SW 1271 (cell line): ENCODE data around the gene KRT5.
"Not testable (repeated sequence)": the region's sequence is repeated elsewhere in the genome, so short reads cannot be mapped to it uniquely, and the experiment has no call there.

Source experiments
- DNase-seq, 2 experiments: peaks; one replicate each; lab custom pipeline; 2025; lab: John Stamatoyannopoulos, UW

The KRT5 gene

DNA sequence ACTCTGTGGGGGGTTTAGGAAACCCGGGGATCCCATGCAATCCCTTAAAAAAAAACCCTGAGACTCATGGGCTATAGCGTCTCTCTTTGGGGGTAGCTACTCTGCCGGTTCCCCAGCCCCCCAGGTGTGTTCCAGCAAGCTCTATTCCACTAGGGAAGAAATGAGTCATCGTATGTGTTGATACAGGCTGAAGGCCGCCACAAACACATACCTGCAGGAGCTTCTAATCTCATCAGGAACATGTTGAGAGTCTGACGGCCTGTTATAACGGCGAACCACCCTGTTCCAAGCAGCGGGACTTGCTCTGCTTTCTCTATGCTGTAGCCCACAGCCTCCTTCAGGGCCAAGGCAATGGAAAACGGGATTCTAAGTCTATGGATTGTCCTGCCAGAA is 977 bp upstream of the KRT5 start:
- no peak for DNase-seq

DNA sequence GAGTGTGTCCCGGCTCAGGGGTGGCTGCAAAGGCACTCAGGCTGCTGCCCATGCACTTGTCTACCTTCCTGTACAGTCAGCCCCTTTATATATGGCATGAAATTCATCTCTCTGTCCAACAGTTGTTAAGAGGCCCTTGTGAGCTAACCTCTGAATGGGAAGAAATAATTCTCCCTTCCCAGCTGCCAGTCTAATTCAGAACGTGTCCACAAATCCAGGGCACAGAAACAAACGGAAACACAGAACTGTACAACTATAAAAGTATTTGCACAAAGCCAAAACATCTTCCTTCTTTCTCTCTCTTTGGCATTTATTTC is 849 bp downstream of the KRT5 start:
- DNase-seq = no peak

DNA sequence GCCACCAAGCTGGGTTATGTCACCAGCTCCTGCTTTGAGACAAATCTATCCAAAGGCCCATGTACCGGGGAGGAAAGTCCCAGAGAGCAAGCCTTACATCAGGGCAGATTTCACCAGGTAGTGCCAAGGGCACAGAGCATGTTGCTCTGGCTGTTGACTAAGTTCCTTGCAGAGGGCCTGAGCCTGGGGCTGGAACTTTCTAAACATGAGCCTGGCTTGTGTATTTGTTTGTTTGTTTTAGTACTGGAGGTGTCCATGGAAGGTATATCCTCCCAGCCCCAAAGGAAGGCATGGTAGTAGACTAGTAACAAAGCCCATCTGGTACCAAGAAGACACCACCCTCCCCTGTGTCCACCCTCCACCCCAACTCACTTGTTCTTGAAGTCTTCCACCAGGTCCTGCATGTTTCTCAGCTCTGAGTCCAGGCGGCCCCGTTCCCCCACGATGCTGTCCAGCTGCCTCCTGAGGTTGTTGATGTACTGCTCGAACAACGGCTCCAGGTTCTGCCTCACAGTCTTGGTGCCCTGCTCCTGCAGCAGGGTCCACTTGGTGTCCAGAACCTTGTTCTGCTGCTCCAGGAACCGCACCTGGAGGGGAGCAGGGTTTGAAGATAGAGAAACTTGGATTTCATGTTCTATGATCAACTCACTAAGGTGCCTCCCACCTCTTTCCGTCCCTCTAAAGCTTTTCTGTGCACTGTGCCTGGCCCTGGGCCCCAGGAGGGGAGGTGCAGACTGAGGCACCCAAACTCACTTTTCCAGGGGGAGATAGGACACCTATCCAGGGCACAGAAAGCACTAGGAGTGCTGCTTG is 1.4 kb downstream of the KRT5 start:
- DNase-seq = no peak

DNA sequence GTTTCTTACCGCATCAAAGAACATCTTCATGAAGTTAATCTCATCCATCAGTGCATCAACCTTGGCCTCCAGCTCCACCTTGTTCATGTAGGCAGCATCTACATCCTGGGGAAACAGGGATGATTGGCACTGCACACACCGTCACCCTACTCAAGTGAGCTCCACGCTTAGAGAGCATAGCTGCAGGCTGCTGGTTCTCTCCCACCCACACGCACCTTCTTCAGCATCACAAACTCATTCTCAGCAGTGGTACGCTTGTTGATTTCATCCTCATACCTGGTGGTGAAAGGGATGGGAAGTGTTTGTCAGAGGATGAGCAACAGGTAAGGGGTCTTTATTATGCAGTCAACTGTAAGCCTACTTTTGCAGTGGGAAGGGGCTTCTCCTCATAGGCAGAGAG is 2.3 kb downstream of the KRT5 start:
- DNase-seq = no peak

DNA sequence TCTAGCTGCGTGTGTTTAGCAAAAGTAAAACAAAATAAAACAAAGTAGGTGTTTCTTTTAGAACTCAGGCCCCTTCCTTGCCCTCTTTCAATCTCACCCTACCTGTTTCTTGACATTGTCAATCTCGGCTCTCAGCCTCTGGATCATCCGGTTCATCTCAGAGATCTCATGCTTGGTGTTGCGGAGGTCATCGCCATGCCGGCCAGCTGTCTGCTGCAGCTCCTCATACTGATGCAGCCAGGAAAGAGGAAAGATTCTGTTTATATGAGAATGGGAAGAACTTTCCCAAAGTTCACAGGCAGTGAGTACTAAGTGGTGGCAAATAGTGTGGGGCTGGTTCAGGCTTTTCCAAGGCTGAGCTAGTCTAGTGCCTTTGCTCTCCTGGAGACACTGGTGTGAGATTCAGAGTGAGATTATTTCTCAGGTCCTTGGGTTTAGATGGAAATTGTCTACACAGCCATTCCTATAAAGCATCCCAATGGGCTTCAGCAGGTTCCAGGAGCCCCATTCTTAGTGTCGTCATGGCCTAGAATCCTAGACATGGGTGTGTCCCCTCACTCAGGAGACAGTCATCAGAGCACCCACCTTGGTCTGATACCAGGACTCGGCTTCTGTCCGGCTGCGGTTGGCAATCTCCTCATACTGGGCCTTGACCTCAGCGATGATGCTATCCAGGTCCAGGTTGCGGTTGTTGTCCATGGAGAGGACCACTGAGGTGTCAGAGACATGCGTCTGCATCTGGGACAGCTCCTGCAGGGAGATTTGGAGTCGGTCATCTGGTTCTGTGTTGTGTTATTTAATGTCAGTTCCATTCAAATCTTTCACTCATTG is 3.0 kb downstream of the KRT5 start:
- DNase-seq = no peak

DNA sequence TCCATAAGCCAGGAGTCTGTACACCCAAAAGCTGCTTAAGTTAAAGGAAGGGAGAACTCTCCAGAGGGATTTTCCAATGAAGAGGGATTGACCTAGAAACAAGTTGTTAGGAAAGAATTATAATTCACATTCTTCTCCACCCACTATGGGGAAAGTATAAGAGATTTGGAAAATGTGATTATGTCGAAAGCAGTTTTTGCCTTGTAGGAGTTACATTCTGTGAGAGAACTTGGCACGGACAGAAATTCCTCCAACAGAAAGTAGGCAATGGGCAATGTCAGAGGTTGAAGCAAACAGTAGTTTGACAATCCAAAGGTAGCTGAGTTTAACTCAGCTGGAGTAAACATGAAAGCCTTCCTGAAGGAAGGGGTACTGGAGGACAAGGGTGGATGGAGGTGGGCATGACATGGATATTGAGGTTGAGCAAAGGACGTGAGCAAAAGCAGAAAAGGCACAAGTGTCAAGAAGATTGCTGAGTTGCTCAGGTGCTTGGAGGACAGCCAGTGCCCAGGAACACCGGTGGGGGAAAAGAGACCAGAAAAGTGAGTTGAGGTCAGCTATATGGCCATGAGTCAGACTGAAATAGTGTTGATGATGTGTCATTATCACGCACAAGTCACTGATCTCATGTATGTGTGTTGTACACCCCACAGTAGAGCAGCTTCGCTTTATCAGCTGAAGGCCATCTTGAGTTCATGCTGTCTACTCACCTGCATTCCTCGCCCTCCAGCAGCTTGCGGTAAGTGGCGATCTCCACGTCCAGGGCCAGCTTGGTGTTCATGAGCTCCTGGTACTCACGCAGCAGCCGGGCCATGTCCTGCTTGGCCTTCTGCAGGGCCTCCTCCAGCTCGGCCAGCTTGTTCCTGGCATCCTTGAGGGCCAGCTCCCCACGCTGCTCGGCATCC is 4.0 kb downstream of the KRT5 start:
- no peak for DNase-seq

DNA sequence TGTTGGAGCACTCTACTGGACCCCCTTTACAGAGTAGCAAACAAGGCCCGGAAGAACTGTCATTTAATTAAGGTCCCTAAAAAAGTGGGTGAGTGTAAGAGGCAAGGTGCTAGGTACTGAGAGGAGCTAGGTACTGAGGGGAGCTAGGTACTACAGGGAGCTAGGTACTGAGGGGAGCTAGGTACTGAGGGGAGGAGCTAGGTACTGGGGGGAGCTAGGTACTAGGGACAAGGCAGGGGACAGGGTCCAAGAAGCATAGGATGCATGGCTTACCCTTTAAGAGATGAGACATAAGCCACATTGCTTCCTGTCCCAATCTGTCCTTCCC is 4.9 kb downstream of the KRT5 start:
- DNase-seq = no peak

DNA sequence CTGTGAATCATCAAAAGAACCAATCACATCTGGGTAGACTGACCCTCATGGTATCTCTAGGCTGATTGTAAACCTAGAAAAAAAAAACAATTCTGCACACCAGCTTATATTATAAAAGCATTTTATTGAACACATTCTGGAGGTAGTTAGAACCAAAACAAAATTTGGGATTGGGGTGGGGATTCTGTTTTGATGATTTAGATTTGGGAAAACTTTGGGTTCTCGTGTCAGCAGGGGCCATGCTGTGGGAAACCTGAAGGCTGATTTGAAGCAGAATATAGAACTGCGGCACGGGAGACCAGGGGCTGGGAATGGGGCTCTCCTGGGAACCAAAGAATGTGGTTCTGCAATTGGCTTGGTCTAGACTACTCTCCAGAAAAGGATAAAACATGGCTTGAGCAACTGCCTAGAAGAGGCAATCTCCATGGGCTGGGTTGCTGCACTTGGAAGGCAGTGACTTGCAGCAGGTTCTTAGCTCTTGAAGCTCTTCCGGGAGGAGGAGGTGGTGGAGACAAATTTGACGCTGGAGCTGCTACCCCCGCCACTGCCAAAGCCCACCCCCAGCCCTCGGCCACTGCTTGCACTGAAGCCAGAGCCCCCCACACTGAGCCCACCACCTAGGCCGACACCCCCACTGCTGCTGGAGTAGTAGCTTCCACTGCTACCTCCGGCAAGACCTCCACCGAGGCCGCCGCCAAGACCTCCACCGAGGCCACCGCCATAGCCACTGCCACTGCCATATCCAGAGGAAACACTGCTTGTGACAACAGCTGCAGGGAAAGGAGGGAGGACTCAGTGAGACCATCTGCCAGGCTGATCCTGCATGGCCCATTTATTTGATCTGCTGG is 5.5 kb downstream of the KRT5 start:
- no peak for DNase-seq

DNA sequence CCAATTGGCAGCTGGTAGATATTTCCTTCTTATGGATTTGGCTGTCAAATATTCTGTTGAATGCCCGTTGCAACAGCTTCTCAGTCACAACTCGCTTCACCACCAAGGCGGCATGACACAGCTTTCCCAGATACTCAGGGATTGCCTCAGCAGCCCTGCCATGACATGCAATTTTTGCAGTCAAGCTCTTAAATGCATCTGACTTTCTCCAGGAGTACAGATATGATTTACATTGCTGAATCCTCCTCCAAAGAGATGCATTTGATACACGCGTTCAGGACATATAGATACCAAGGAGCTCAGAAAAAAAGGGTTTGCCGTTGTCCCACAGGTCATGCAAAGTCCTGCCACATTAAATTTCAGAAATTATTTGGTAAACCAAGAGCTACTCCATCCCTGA is 6.5 kb downstream of the KRT5 start:
- DNase-seq = no peak

DNA sequence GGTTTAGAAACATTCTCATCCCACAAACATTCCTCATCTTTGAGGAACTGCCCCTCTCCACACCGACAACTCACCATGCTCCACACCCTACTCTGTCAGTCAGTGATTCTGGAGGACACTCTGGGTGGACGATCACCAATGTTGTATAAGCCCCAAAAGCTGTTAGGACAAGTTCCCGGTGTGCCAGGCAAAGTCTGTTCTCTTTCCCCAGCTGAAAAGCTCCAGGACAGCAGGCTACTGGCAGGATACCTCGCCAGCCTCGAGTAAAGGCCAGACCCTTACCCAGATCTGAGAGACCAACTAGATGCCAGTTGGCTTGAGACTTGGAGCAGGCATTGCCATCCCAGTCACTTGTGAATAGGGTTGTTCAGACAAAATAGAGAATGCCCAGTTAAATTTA is 12.0 kb downstream of the KRT5 start:
- no peak for DNase-seq

DNA sequence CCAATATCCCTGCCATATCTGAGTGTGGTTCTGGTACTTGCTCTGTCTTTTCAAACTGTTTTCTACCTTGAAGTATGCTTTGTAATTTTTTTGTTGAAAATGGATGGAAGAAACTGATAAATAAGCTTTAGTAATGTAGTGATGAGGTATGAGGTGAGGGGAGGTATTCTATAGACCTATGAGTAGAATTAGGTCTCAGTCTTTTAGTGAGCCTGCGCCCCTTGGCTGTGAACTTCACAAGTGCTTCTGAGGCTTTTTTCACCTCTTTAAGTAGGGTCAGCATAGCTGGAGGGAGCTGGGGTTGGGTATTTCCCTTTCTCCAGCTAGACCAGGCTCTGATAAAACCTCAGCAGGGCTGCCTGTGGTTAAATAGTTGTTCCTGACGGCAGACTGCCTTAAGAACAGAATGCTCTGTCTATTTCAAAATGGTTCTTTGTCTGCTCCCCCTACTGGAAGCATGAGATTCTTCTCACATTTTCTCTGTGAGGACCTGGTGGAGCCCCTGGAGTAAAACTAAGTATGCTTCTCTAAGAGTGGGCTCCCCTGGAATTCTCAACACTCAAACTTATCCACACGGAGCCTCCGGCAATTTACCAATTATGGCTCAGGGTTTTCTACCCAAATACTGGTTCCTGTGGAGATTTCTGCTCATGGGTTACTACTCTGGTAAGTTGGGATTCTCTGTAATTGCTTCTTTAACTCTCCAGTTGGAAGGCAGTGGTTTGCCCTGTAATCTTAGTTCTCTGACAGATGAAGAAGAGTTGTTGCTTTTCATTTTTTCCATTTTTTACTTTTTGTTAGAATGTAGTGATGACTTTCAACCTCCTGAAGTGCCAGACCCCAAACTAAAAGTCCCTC is 13.1 kb downstream of the KRT5 start:
- peak in 1 of 2 experiments; percentile 26 for DNase-seq

DNA sequence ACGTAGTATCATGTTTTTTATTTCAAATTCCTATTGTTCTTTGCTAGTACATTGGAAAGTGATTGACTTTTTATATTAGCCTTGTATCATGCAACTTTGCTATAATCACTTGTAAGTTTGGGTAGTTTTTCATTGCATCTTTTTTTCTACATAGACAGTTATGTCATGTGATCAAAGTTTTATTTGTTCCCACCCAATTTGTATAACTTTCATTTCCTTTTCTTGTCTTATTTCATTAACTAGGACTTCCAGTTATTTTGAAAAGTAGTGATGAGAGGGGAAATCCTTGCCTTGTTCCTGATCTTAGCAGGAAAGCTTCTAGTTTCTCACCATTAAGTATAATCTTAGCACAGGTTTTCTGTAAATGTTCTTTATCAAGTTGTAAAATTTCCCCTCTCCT is 17.3 kb downstream of the KRT5 start:
- DNase-seq = no peak

DNA sequence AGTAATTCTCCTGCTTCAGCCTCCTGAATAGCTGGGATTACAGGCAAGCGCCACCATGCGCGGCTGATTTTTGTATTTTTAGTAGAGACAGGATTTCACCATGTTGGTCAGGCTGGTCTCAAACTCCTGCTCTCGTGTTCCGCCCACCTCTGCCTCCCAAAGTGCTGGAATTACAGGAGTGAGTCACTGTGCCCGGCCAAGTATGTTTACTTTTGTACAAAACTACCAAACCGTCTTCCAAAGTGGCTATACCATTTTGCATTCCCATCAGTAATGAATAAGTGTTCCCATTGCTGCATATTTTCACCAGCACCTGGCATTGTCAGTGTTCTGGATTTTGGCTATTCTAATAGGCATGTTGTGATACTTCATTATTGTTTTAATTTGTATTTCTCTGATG is 18.7 kb downstream of the KRT5 start:
- DNase-seq = no peak

DNA sequence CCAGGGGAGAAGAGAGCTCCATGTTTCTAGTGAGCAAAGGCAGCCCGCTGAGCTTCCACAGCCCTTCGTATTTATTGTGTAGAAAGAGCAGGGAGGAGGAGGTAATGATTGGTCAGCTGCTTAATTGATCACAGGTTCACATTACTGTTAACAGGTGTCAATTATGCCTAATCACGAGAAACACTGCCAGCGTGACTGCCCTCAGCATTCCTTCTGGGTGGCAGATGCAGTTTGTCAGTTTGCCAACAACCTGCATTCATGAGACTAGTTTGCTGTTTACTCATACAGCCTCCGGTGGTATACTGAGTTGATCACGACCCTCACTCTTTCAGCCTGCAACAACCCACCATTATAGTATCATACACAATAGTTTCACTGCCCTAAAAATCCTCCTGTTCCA is 19.6 kb downstream of the KRT5 start:
- not testable (repeated sequence) for DNase-seq

DNA sequence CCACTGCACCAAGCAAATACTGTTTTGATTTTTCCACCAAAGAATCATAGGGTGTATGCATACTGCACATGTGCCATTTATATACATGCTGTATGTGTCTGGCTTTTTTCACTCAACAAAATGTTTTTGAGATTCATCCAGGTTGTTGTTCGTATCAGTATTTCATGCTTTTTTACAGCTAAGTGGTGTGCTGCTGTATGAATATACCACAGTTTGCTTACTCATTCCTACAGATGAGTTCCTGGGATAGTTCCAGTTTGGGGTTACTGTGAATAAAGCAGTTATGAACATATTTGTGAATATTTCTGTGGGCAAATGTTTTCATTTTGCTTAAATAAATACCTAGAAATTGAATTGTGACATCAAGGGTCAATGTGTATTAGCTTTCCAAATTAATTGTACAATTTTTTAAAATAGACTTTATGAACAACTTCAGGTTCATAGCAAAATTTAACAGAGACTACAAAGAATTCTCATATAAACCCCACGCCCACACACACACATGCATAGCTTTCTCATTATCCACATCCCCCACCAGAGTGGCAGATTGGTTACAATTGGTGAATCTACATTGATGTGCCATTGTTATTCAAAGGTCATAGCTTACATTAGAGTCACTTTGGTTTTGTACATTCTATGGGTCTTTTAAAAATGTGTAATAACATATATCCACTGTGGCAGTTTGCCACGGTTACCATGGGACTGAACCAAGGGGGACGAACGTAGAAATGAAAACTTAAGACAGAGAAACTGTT is 20.2 kb downstream of the KRT5 start:
- no peak for DNase-seq

DNA sequence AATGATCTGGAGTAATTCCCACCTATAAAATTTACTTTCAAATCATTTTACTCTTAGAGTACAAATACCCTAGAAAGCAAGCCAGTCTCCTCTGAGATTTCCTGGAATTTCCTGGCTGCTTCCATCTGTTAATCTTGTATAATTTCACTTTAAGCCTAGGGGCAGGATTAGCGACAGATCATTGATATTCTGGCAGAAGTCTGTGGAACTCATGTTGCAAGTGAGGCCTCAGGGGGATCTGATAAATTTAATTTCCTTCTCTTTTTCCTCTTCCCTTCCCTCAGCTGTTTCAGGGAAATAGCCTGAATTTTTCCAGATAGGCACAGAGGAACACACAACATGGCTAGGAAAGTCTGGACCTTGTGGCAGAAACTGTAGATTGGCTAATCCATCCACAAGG is 21.2 kb downstream of the KRT5 start:
- no peak for DNase-seq

DNA sequence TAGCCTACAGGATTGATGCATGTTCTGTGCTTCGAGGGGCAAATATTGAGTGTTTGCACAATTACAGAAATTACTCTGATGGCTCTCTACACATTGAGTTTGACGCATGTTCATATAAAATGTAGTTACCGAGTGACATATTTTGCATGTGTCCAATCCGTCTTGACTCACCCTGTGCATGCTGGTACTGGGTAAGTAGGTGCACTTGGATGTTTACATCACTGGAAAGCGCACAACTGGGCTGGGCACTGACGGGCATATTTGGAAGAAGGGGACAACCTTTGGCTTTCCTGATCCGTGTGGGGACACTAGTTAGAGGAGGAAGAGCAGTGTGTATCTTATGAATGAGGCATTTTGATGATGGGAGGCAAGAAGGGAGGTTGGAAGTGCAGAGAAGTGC is 22.2 kb downstream of the KRT5 start:
- DNase-seq = no peak

DNA sequence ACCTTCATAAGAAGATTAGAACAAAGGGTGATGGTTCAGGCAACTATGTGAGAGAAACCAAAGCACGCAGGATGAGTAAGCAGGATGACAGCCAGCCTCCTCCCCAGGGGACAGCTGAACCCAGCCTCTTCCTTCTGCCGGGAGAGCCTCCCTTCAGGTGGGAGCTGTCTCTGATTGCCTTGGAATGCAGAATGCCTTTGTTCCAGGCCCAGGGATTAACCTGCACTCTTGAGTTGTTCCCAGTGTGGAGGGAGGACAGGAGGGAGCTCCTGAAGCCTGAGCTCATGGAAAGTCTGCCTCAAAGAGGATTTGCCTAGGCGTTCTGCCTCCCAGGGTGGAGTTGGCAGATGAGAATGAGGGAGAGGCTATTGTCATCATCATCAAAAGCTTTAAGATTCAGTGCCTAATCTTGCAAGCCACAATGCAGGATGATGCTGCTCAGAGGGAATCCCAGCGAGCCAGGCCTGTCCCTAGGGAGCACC is 23.6 kb downstream of the KRT5 start:
- DNase-seq = no peak

DNA sequence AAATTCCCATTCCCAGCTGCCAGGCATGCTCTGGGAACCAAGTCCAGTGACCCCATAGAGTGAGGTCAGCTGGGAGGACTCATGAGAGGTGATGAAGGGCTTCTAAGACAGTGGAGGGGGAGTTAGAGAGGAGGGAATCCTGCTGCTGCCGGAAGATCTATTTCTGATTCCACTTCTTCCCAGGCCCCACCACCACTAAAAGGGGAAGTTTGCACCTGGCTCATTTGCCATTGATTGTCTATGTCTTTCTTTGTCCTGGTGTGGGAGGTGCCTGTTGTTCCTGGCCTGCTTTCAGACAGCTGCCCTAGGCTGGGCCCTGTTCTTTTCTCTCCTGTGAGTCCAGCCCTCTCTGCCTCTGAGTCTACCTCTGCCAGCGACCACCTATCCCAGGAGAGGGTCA is 24.1 kb downstream of the KRT5 start:
- no peak for DNase-seq

DNA sequence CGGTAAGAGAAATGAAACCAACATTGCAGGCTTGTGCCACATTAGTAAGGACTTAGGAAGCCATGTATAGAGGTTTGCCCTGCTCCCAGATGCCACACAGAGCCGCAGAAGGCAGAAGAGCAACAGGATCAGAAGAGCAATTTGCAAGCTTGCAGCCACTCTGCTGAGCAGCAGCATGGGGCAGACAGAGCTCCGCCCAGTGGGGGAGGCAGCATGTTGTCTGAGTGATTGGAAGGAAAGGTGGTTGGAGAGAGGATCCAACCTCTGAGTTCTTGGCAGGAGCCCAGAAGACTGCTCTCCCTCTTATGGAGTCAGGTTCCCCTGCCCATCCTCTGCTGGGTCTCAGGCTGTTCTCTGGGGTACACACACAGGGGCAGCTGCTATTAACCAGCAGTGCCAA is 24.8 kb downstream of the KRT5 start:
- no peak for DNase-seq
